Suprapubic skin (tissue), 4 donors: ENCODE data around the gene JAKMIP1. TPM values are rescaled to one million over a fixed set of nuclear protein-coding genes. Genes with fewer than 3 reads are reported as not detected.

Experiments used
- DNase-seq, 2 donors: peaks; one replicate each; pipeline ENCODE4 v3.0.0-alpha.2; 2019; ENCODE audit warnings: low spot score in 2 of 2
- H3K27ac ChIP-seq: fragments of 200-600 bp; sonication (generic); one replicate; pipeline ENCODE4 v1.5.1; 2019
- H3K27me3 ChIP-seq: fragments of 200-600 bp; sonication (generic); one replicate; pipeline ENCODE4 v1.5.1; 2019
- H3K36me3 ChIP-seq: fragments of 200-600 bp; sonication (generic); one replicate; pipeline ENCODE4 v1.5.1; 2019
- H3K4me1 ChIP-seq: fragments of 200-600 bp; sonication (generic); one replicate; pipeline ENCODE4 v1.5.1; 2019
- H3K4me3 ChIP-seq: fragments of 200-600 bp; sonication (generic); one replicate; pipeline ENCODE4 v1.5.1; 2019; ENCODE audit warnings: mild to moderate bottlenecking
- H3K9me3 ChIP-seq: fragments of 200-600 bp; sonication (generic); one replicate; pipeline ENCODE4 v1.5.1; 2019
- EP300 ChIP-seq: sonication (generic); formaldehyde crosslinking; IDR thresholded peaks from one replicate; pipeline ENCODE4 v1.6.1; 2017; ENCODE audit warnings: antibody characterized with exemption
- POLR2A ChIP-seq, 2 donors: fragments of 450-650 bp; IDR thresholded peaks; one replicate each; pipeline ENCODE4 v1.6.1; 2017; ENCODE audit warnings: antibody characterized with exemption in 2 of 2, mild to moderate bottlenecking in 2 of 2, moderate library complexity in 2 of 2
- POLR2AphosphoS5 ChIP-seq, 3 donors: sonication (generic); formaldehyde crosslinking; IDR thresholded peaks; one replicate each; pipeline ENCODE4 v1.6.1; 2017; ENCODE audit warnings: antibody characterized with exemption in 3 of 3
- WGBS: methylation state at CpG from one replicate; pipeline ENCODE4 v1.1.5; 2018; 5-methylcytosine and 5-hydroxymethylcytosine counted together
- total RNA-seq, 4 donors: library from RNA; depleted of rRNA; stranded (reverse); fragments of >200 nt; gene quantifications; one replicate each; pipeline ENCODE4 v1.1.0, GENCODE V29; 2016
- TF ChIP-seq, protein P1 (sequence below), 2 donors: fragments of 200-600 bp in 1 of 2; fragments of 450-650 bp in 1 of 2; sonication (generic) in 1 of 2; IDR thresholded peaks; one replicate each; pipeline ENCODE4 v1.5.1; 2016 to 2019; ENCODE audit warnings: antibody characterized with exemption in 2 of 2, mild to moderate bottlenecking in 1 of 2, moderate library complexity in 1 of 2

The JAKMIP1 gene
- total RNA-seq, 4 donors from 2014 or later = 0.24 TPM; not detected in 3

DNA sequence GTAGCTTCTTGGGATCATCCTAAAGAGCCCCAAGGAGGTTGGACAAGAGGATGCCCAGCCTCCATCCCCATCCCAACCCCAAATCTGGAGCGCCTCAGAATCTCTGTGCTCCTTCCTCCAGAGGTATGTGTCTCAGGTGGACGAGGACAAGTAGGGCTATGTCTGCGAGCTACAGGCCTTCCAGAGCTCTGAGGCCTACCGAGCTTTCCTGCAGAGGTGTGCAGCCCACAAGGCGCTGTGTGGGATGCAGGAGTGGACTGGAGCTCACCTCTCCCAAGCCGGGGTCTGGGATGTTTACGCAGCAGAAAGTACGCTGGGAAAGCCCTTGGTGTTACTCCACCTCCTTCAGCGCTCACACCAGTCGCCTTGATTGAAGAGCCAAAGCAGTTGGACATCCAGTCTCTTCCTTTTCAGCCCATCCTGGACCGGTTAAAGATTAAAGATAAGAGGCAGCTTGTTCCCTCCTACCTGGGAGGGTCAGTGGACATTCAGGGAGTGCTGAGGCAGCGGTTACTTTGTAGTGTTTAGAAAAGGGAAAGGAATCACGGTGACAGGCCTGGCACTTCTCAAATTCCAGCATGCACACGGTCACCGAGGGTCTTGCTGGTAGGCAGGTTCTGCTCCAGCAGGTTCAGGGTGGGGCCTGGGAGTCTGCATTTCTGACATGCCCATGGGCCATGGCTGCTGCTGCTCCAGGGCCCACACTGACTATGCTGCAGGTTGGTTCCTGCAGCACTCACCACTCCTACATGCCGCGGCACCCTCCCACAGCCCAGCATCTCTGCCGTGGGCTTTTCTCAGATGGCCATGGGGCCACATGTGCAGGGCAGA lies 29.5 kb upstream of the JAKMIP1 start:
- WGBS = 79% methylated on average over 14 of the region's 18 CpGs
- Histone ChIP-seq H3K4me3 (no peak overlapping the region), H3K36me3 (no peaks in the 10 kb centered on the region), H3K4me1 (no peaks in the 10 kb centered on the region), H3K27me3 (peaks cover 44% of the 10 kb centered on the region), H3K9me3 (no peaks in the 10 kb centered on the region), H3K27ac (no peak overlapping the region)
- DNase-seq = peak in 1 of 2 donors; percentile 58
- no peak for TF ChIP-seq POLR2AphosphoS5 (IDR thresholded peaks at IDR 0.05)
- TF ChIP-seq, protein P1, sequence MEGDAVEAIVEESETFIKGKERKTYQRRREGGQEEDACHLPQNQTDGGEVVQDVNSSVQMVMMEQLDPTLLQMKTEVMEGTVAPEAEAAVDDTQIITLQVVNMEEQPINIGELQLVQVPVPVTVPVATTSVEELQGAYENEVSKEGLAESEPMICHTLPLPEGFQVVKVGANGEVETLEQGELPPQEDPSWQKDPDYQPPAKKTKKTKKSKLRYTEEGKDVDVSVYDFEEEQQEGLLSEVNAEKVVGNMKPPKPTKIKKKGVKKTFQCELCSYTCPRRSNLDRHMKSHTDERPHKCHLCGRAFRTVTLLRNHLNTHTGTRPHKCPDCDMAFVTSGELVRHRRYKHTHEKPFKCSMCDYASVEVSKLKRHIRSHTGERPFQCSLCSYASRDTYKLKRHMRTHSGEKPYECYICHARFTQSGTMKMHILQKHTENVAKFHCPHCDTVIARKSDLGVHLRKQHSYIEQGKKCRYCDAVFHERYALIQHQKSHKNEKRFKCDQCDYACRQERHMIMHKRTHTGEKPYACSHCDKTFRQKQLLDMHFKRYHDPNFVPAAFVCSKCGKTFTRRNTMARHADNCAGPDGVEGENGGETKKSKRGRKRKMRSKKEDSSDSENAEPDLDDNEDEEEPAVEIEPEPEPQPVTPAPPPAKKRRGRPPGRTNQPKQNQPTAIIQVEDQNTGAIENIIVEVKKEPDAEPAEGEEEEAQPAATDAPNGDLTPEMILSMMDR (IDR thresholded peaks at IDR 0.05) = no peak
- TF ChIP-seq POLR2A (IDR thresholded peaks at IDR 0.05) = no peak
- no peak for TF ChIP-seq EP300

DNA sequence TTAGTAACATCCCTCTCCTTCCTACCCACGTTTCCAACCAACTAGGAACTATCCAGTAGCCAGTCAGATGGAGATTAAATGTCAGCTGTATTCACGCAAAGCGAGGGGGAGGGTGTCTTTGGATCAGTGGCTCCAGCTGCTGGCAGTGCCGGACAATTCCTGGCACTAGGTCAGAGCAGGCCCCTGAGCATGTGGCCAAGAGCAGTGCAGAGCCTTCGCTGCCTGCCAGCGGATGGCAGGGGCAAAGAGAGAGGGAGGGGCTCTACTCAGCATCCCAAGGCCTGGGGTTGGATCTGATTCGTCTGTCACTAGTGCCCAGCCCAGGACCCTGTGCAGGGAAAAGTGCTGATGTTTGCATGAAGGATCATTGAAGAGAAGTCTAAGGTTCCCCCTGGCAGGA lies 28.7 kb upstream of the JAKMIP1 start:
- TF ChIP-seq, protein P1 (IDR thresholded peaks at IDR 0.05) = no peak
- WGBS = 46% methylated on average over 7 of the region's 7 CpGs
- Histone ChIP-seq H3K36me3 (no peaks in the 10 kb centered on the region), H3K27ac (no peak overlapping the region), H3K4me3 (no peak overlapping the region), H3K4me1 (no peaks in the 10 kb centered on the region), H3K27me3 (peaks cover 46% of the 10 kb centered on the region), H3K9me3 (no peaks in the 10 kb centered on the region)
- peak in 1 of 2 donors; percentile 38 for DNase-seq

DNA sequence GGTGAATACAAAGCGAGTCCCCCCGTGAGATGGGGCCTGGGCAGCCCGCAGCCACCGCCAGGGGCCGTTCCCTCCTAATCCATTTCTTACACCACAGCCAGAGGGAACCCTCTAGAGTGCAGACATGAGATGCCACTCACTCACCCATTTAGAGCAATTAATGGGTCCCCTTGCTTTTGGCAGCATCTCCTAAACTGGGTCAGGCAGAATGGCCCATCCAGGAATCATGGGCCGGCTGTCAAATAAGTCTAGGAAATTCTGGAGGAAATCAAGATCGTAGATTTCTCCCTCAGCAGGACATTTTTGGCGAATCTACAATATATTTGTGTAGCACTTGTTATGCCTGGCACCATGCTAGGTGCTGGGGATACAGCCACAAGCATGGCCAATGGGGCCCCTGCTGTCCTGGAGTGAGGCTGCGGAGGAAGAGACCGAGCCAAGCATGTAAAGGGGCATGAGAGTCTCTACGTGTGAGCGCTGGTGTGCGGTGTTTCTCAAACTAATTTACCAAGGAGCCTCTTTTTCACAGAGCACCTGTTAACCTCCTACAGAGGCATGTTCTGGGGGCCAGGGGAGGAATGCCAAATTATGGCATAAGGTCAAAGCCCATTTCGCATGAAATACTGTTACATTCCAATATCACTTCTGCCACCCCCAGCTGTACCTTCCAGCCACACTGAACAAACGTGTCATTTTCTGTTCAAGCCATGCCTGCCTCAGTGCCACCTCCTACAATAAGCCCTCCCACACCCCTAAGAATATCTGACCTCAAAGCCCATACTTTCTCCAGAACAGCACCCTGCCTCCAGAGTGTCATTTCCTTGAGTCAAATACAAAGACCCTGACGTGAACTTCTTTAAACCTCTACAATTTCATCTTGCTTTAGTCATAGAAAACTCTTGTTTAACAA lies 28.1 kb upstream of the JAKMIP1 start:
- 69% methylated on average over 16 of the region's 16 CpGs for WGBS
- peaks cover 52% of the 10 kb centered on the region for H3K27me3 ChIP-seq
- no peak overlapping the region for H3K4me3 ChIP-seq
- no peaks in the 10 kb centered on the region for H3K36me3 ChIP-seq
- H3K4me1 ChIP-seq = no peaks in the 10 kb centered on the region
- H3K9me3 ChIP-seq = no peaks in the 10 kb centered on the region
- DNase-seq = no peak
- TF ChIP-seq EP300 (no peak), POLR2A (IDR thresholded peaks at IDR 0.05) (no peak), POLR2AphosphoS5 (IDR thresholded peaks at IDR 0.05) (no peak)
- TF ChIP-seq, protein P1 (IDR thresholded peaks at IDR 0.05) = no peak
- H3K27ac ChIP-seq = no peak overlapping the region

DNA sequence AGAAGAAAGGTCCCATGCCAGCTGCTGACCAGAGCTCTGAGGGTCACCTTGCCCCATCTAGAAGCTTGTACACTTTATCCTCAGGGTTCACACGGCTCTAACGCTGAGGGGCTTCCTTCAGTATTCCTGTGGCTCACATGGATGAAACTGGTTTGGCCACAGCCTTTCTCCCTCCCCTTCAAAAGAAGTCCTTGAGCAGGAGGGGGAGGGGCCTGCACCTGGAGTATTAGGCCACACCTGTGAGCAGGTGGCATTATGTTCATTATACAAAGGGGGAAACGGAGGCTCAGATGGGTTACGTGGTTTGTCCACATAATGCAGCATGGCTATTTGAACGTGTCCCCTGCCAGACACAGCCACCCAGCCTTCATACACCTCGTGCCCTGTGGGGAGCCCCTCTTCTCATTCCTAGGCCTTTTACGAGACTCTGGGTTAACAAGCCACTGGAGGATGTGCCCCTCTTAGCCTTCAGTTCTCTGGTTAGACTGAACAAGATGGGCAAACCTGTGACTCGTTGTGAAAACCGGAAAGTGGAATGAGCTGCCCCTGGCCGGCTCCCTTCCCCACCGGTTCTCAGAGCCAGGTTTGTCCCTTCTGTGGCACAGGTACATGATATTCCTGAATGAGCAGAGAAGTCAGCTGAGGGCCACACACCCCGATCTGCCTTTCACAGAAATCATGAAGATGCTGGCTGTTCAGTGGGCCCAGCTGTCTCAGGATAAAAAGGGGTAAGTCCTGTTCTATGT lies 27.2 kb upstream of the JAKMIP1 start:
- H3K36me3 ChIP-seq = no peaks in the 10 kb centered on the region
- WGBS = 78% methylated on average over 8 of the region's 12 CpGs
- TF ChIP-seq, protein P1 (IDR thresholded peaks at IDR 0.05) = no peak
- no peak for TF ChIP-seq POLR2A (IDR thresholded peaks at IDR 0.05)
- H3K27me3 ChIP-seq = peaks cover 60% of the 10 kb centered on the region
- no peak for DNase-seq
- H3K27ac ChIP-seq = no peak overlapping the region
- no peak overlapping the region for H3K4me3 ChIP-seq
- H3K4me1 ChIP-seq = no peaks in the 10 kb centered on the region
- H3K9me3 ChIP-seq = peaks cover under 1% of the 10 kb centered on the region
